Transverse colon (tissue), 3 donors: ENCODE measurements around the gene ZNF213.

Experiments used
- EP300 ChIP-seq: sonication (generic); formaldehyde crosslinking; IDR thresholded peaks from one replicate; pipeline ENCODE4 v1.6.1; 2017; ENCODE audit warnings: antibody characterized with exemption, low read depth
- POLR2A ChIP-seq: fragments of 450-650 bp; IDR thresholded peaks from one replicate; pipeline ENCODE4 v1.6.1; 2016; ENCODE audit warnings: antibody characterized with exemption, mild to moderate bottlenecking, moderate library complexity
- TF ChIP-seq, protein P1 (sequence below), 5 experiments: fragments of 200-600 bp in 3 of 5; fragments of 450-650 bp in 2 of 5; sonication (generic) in 3 of 5; IDR thresholded peaks; 1 replicate in 2 of 5; 2 replicates in 3 of 5; pipeline ENCODE4 v1.5.1; 2016 to 2017; ENCODE audit warnings: antibody characterized with exemption in 5 of 5, inconsistent platforms in 3 of 5, mild to moderate bottlenecking in 2 of 5, moderate library complexity in 1 of 5

DNA sequence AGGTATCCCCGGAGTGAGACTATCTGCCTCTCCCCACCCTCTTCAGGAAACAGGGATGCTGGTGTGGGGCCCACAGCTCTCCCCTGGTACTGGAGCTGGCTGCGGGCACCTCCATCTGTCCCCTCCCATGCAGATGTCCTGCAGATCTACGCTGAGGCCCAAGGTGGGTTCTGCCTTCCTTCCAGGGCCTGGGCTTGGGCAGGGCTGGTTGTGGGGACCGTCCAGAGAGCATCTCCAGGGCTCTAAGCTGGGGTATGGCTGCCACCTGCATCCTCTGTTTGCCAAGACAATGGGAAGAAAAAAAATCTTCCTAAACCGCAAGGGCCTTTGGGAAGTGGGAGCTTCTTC, 12.9 kb downstream of the ZNF213 start:
- TF ChIP-seq, protein P1, sequence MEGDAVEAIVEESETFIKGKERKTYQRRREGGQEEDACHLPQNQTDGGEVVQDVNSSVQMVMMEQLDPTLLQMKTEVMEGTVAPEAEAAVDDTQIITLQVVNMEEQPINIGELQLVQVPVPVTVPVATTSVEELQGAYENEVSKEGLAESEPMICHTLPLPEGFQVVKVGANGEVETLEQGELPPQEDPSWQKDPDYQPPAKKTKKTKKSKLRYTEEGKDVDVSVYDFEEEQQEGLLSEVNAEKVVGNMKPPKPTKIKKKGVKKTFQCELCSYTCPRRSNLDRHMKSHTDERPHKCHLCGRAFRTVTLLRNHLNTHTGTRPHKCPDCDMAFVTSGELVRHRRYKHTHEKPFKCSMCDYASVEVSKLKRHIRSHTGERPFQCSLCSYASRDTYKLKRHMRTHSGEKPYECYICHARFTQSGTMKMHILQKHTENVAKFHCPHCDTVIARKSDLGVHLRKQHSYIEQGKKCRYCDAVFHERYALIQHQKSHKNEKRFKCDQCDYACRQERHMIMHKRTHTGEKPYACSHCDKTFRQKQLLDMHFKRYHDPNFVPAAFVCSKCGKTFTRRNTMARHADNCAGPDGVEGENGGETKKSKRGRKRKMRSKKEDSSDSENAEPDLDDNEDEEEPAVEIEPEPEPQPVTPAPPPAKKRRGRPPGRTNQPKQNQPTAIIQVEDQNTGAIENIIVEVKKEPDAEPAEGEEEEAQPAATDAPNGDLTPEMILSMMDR (IDR thresholded peaks at IDR 0.05): no peak
- TF ChIP-seq POLR2A (no peak), EP300 (no peak)
